HepG2 (cell line): Measurements from ENCODE around the gene BICRAL. TPM values are rescaled to one million over a fixed set of nuclear protein-coding genes. Genes with fewer than 3 reads are reported as not detected.
A peak's percentile ranks its signal among the peaks of the same experiment; 100 is the strongest.

ENCODE experiments used
- DNMT1 ChIP-seq: sonication (generic); formaldehyde crosslinking; IDR thresholded peaks from 2 replicates; pipeline ENCODE4 v1.5.1; 2020; ENCODE audit warnings: mild to moderate bottlenecking, missing genetic modification reagents
- FLYWCH1 ChIP-seq: sonication (generic); formaldehyde crosslinking; IDR thresholded peaks from 2 replicates; pipeline ENCODE4 v1.8.1; 2023; ENCODE audit warnings: mild to moderate bottlenecking, missing genetic modification reagents
- HOXD1 ChIP-seq: sonication (generic); formaldehyde crosslinking; IDR thresholded peaks from 2 replicates; pipeline ENCODE4 v1.5.0; 2020; ENCODE audit warnings: missing genetic modification reagents
- MTA3 ChIP-seq: sonication (generic); formaldehyde crosslinking; IDR thresholded peaks from 2 replicates; pipeline ENCODE4 v1.4.0; 2020; ENCODE audit warnings: missing genetic modification reagents
- MXD3 ChIP-seq: IDR thresholded peaks from 2 replicates; pipeline ENCODE4 v1.6.1; 2016; ENCODE audit warnings: mild to moderate bottlenecking, missing biosample characterization, missing genetic modification reagents
- NAIF1 ChIP-seq: sonication (generic); formaldehyde crosslinking; IDR thresholded peaks from 2 replicates; pipeline ENCODE4 v1.5.0; 2020; ENCODE audit warnings: mild to moderate bottlenecking, missing genetic modification reagents, borderline replicate concordance
- PCBP1 ChIP-seq: fragments of 200-400 bp; formaldehyde crosslinking; IDR thresholded peaks from 2 replicates; pipeline ENCODE4 v1.6.1; 2017; ENCODE audit warnings: mild to moderate bottlenecking, low read depth, low read length, borderline replicate concordance
- RBM39 ChIP-seq: fragments of 200-400 bp; formaldehyde crosslinking; IDR thresholded peaks from one replicate; pipeline ENCODE4 v1.6.1; 2018; ENCODE audit warnings: antibody characterized with exemption, mild to moderate bottlenecking, low read depth, low read length; ENCODE audit not compliant: poor library complexity, severe bottlenecking
- RFXAP ChIP-seq: sonication (generic); formaldehyde crosslinking; IDR thresholded peaks from 2 replicates; pipeline ENCODE4 v1.4.0; 2020; ENCODE audit warnings: missing genetic modification reagents, borderline replicate concordance
- SALL2 ChIP-seq: sonication (generic); formaldehyde crosslinking; IDR thresholded peaks from 2 replicates; pipeline ENCODE4 v1.8.1; 2023; ENCODE audit warnings: mild to moderate bottlenecking, missing genetic modification reagents, inconsistent platforms
- SIX1 ChIP-seq: sonication (generic); formaldehyde crosslinking; IDR thresholded peaks from 2 replicates; pipeline ENCODE4 v1.4.0; 2020; ENCODE audit warnings: missing genetic modification reagents, borderline replicate concordance
- TBX2 ChIP-seq: sonication (generic); formaldehyde crosslinking; IDR thresholded peaks from 2 replicates; pipeline ENCODE4 v1.5.0; 2020; ENCODE audit warnings: missing genetic modification reagents, mild to moderate bottlenecking, borderline replicate concordance
- ZBTB42 ChIP-seq: sonication (generic); formaldehyde crosslinking; IDR thresholded peaks from 2 replicates; pipeline ENCODE4 v1.5.0; 2020; ENCODE audit warnings: mild to moderate bottlenecking, missing genetic modification reagents
- ZBTB43 ChIP-seq: sonication (generic); formaldehyde crosslinking; conservative IDR thresholded peaks from 2 replicates; pipeline ENCODE4 v1.4.0; 2020; ENCODE audit warnings: missing genetic modification reagents
- ZFAT ChIP-seq: sonication (generic); formaldehyde crosslinking; conservative IDR thresholded peaks from 2 replicates; pipeline ENCODE4 v1.8.1; 2023; ENCODE audit warnings: missing genetic modification reagents, inconsistent platforms
- ZGPAT ChIP-seq: IDR thresholded peaks from 2 replicates; pipeline ENCODE4 v1.6.1; 2016; ENCODE audit warnings: mild to moderate bottlenecking
- ZNF101 ChIP-seq: sonication (generic); formaldehyde crosslinking; IDR thresholded peaks from 2 replicates; pipeline ENCODE4 v1.4.0; 2020; ENCODE audit warnings: mild to moderate bottlenecking, low read depth, missing genetic modification reagents, borderline replicate concordance
- ZNF20 ChIP-seq: sonication (generic); formaldehyde crosslinking; IDR thresholded peaks from 2 replicates; pipeline ENCODE4 v1.4.0; 2020; ENCODE audit warnings: mild to moderate bottlenecking, moderate library complexity, missing genetic modification reagents
- ZNF550 ChIP-seq: sonication (generic); formaldehyde crosslinking; IDR thresholded peaks from 2 replicates; pipeline ENCODE4 v1.4.0; 2020; ENCODE audit warnings: mild to moderate bottlenecking, missing genetic modification reagents, borderline replicate concordance
- ZNF563 ChIP-seq: sonication (generic); formaldehyde crosslinking; IDR thresholded peaks from 2 replicates; pipeline ENCODE4 v1.8.0; 2022; ENCODE audit warnings: mild to moderate bottlenecking, moderate library complexity, missing genetic modification reagents
- ZNF564 ChIP-seq: sonication (generic); formaldehyde crosslinking; IDR thresholded peaks from 2 replicates; pipeline ENCODE4 v1.8.1; 2023; ENCODE audit warnings: mild to moderate bottlenecking, missing genetic modification reagents
- ZSCAN31 ChIP-seq: sonication (generic); formaldehyde crosslinking; IDR thresholded peaks from 2 replicates; pipeline ENCODE4 v1.5.0; 2020; ENCODE audit warnings: low read depth, mild to moderate bottlenecking, missing genetic modification reagents
- ZZZ3 ChIP-seq: sonication (generic); formaldehyde crosslinking; IDR thresholded peaks from 2 replicates; pipeline ENCODE4 v1.4.0; 2020; ENCODE audit warnings: missing genetic modification reagents, mild to moderate bottlenecking, borderline replicate concordance
- polyA plus RNA-seq, 8 experiments: library from polyadenylated mRNA; depleted of rRNA in 3 of 8; stranded (reverse) in 7 of 8; unstranded in 1 of 8; fragments of >200 nt; fragmentation: Illumina TruSeq in 4 of 8; extraction: Trizol in 4 of 8; gene quantifications; 2 replicates each; pipeline versions ENCODE4 v1.2.1 to v1.2.3, GENCODE V29; 2011 to 2016; ENCODE audit warnings: low read depth in 4 of 8, missing spikeins in 1 of 8, mixed read lengths in 1 of 8; ENCODE audit not compliant: insufficient read depth in 1 of 8
- total RNA-seq, 5 experiments: library from RNA; depleted of rRNA; stranded (reverse); fragments of >200 nt; fragmentation: Illumina TruSeq; extraction: Trizol; gene quantifications; 2 replicates each; pipeline ENCODE4 v1.2.3, GENCODE V29; 2016; ENCODE audit warnings: low read depth in 1 of 5
- TF ChIP-seq, protein P1 (sequence below): sonication (generic); formaldehyde crosslinking; IDR thresholded peaks from 2 replicates; pipeline ENCODE4 v1.5.0; 2020; ENCODE audit warnings: mild to moderate bottlenecking, missing genetic modification reagents, borderline replicate concordance

The BICRAL gene
- total and polyA plus RNA-seq, 2 of the 13 experiments (the other 11 are each of a cell fraction or from before 2014, with no cell fraction given): 5.0 to 13.5 TPM

DNA sequence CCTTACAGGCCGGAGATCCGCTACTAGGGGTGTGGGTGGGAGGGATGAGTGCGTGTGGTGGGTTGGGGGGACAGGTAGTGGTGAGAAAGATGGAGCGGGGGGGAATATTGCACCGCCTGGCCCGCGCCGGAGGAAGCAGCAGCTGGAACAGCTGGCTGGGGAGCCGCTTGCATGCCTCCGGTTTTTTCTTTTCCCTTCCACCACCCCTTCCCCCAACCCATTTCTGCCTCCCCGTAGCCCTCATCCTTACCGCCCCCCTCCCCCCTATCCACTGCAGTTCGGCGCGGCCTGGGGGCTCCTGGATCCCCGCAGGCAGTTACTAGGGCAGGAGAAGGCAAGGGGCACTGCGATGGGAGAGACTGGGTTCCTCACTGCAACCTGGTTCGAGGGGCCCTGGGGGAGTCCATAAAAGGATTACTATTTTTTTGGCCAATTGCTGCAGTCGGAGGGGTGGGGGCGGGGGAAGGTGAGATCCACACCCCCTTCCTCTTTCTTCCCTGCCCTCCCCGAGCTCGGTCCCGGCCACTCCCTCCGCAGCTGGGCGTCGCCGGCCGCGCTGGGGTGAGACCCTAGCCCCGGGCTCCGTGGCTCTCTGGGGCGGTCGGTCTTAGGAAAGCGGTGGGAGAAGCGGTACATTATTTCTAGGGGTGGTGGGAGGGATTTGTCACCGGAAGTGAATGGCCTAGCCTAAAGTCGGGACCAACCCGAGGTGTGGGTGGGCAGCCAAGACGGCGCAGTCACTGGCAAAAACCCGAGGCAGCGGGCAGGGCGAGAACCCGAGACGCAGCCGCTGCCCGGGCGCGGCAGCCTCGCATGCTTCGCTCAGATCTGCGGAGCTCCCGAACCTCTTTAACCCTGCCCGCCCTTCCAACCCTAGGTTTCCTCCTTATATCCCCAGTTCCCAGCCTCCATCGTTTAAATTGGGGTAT lies 35.1 kb upstream of the BICRAL start (continued):
- TF ChIP-seq PCBP1 (0 out of 2 replicates have a peak, but pooled peaks have one; percentile 70), RBM39 (peak; percentile 86), ZNF101 (no peak), MTA3 (CRISPR knock-in tag) (no peak), ZNF564 (CRISPR knock-in tag) (peak; percentile 86; the same call in 1 of the 2 replicates), MXD3 (CRISPR knock-in tag) (peak; percentile 58), RFXAP (CRISPR knock-in tag) (peak; percentile 69; the same call in 1 of the 2 replicates), NAIF1 (CRISPR knock-in tag) (peak; percentile 13; the same call in 1 of the 2 replicates), ZFAT (CRISPR knock-in tag) (no peak), ZNF20 (CRISPR knock-in tag) (peak; percentile 11; the same call in 1 of the 2 replicates), ZBTB42 (CRISPR knock-in tag) (peak; percentile 10; the same call in 1 of the 2 replicates), HOXD1 (no peak; the same call in 1 of the 2 replicates), SALL2 (CRISPR knock-in tag) (peak; percentile 46; the same call in 1 of the 2 replicates), TBX2 (CRISPR knock-in tag) (peak; percentile 81), ZZZ3 (CRISPR knock-in tag) (0 out of 2 replicates have a peak, but pooled peaks have one; percentile 77), ZBTB43 (CRISPR knock-in tag) (0 out of 2 replicates have a peak, but pooled peaks have one; percentile 12), SIX1 (CRISPR knock-in tag) (peak; percentile 39), FLYWCH1 (CRISPR knock-in tag) (no peak), ZNF550 (no peak), ZGPAT (CRISPR knock-in tag) (peak; percentile 90; the same call in 1 of the 2 replicates), DNMT1 (CRISPR knock-in tag) (no peak), ZNF563 (CRISPR knock-in tag) (no peak), ZSCAN31 (peak; percentile 90)
- TF ChIP-seq, protein P1, sequence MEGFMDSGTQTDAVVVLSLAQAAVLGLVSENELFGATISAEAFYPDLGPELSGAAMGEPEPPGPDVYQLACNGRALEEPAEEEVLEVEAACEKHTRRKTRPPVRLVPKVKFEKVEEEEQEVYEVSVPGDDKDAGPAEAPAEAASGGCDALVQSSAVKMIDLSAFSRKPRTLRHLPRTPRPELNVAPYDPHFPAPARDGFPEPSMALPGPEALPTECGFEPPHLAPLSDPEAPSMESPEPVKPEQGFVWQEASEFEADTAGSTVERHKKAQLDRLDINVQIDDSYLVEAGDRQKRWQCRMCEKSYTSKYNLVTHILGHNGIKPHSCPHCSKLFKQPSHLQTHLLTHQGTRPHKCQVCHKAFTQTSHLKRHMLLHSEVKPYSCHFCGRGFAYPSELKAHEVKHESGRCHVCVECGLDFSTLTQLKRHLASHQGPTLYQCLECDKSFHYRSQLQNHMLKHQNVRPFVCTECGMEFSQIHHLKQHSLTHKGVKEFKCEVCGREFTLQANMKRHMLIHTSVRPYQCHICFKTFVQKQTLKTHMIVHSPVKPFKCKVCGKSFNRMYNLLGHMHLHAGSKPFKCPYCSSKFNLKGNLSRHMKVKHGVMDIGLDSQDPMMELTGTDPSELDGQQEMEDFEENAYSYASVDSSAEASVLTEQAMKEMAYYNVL (CRISPR knock-in tag): peak; percentile 41
